ENCODE measurements around the gene PRSS23. TPM values are rescaled to one million over a fixed set of nuclear protein-coding genes. Genes with fewer than 3 reads are reported as not detected.

The PRSS23 gene
- polyA plus RNA-seq, 1 donor, result 23.2 TPM

GRCh38 chr11:86801364-86801763 lies 1.0 kb downstream of the PRSS23 start:
- no peaks in the 10 kb centered on the region for H3K9me3 ChIP-seq (ENCODE audit: control insufficient read depth, low read depth, low read length)
- H3K27ac ChIP-seq (ENCODE audit: low read length), result no peak overlapping the region
- DNase-seq, result no peak
- H3K27me3 ChIP-seq (ENCODE audit: control insufficient read depth, insufficient read depth, low read length), result no peaks in the 10 kb centered on the region
- peaks cover 12% of the 10 kb centered on the region for H3K4me1 ChIP-seq (ENCODE audit: control insufficient read depth, insufficient read depth, low read length)
- H3K4me3 ChIP-seq (ENCODE audit: low read length), result peak overlapping the region; percentile 53
- 80% methylated on average over 1 of the region's 2 CpGs for WGBS (ENCODE audit: insufficient coverage, low lambda C conversion rate)
- no peaks in the 10 kb centered on the region for H3K36me3 ChIP-seq (ENCODE audit: control insufficient read depth, insufficient read depth, low read length)

DNA sequence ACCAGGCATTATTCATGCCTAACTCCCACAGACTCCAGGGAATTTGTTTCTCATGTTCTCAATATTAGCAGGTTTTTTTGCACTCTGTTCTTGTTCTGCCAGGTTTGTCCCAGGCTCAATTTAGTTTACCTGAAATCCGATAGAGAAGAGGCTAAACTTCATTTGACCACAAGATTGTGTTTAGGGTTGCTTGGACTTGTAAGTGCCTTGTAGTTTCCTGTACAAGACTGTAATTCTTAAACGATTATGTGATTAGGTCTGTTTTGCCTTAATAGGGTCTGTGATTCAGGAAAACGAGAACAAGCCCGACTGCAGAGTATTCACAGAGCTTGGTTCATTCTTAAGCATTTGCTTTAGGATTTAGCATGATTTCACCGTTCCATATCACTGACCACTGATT lies 1.8 kb downstream of the PRSS23 start:
- H3K27ac ChIP-seq (ENCODE audit: low read length), result no peak overlapping the region
- H3K36me3 ChIP-seq (ENCODE audit: control insufficient read depth, insufficient read depth, low read length), result no peaks in the 10 kb centered on the region
- WGBS (ENCODE audit: insufficient coverage, low lambda C conversion rate), result no CpG with 5 or more reads among the region's 5 CpGs
- H3K4me3 ChIP-seq (ENCODE audit: low read length), result no peak overlapping the region
- H3K27me3 ChIP-seq (ENCODE audit: control insufficient read depth, insufficient read depth, low read length), result no peaks in the 10 kb centered on the region
- no peaks in the 10 kb centered on the region for H3K9me3 ChIP-seq (ENCODE audit: control insufficient read depth, low read depth, low read length)
- H3K4me1 ChIP-seq (ENCODE audit: control insufficient read depth, insufficient read depth, low read length), result peaks cover 12% of the 10 kb centered on the region
- DNase-seq, result no peak

DNA sequence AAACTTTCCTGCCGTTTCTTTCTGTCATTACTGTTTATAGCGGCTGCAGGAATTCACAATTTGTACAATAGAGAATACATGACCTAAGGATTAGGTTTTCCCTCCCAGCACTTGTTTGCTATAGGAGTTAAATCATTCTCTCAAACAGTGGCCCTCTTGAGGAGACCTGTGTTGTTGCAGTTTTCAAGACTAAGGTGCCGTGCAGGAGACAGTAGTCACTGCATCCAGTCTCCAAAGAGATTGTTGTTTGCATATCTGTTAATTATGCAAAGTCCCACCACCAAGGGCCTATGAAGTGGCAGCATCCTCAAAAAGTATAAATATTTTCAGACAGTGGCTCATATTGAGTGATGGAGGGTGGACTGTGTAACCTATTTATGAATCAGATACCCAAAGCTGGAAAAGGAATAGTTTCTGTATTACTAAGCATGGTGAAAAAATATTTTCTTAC lies 2.3 kb downstream of the PRSS23 start:
- Histone ChIP-seq H3K4me1 (ENCODE audit: control insufficient read depth, insufficient read depth, low read length) (peaks cover 12% of the 10 kb centered on the region), H3K4me3 (ENCODE audit: low read length) (no peak overlapping the region), H3K9me3 (ENCODE audit: control insufficient read depth, low read depth, low read length) (no peaks in the 10 kb centered on the region), H3K27ac (ENCODE audit: low read length) (no peak overlapping the region), H3K36me3 (ENCODE audit: control insufficient read depth, insufficient read depth, low read length) (no peaks in the 10 kb centered on the region), H3K27me3 (ENCODE audit: control insufficient read depth, insufficient read depth, low read length) (no peaks in the 10 kb centered on the region)
- DNase-seq, result peak in 1 of 2 donors; percentile 46
- no CpG with 5 or more reads among the region's 3 CpGs for WGBS (ENCODE audit: insufficient coverage, low lambda C conversion rate)

- DNase-seq, result no peak
- Histone ChIP-seq H3K27ac (ENCODE audit: low read length) (no peak overlapping the region), H3K27me3 (ENCODE audit: control insufficient read depth, insufficient read depth, low read length) (no peaks in the 10 kb centered on the region), H3K4me3 (ENCODE audit: low read length) (no peak overlapping the region), H3K36me3 (ENCODE audit: control insufficient read depth, insufficient read depth, low read length) (no peaks in the 10 kb centered on the region), H3K4me1 (ENCODE audit: control insufficient read depth, insufficient read depth, low read length) (peaks cover 12% of the 10 kb centered on the region), H3K9me3 (ENCODE audit: control insufficient read depth, low read depth, low read length) (peaks cover 5% of the 10 kb centered on the region)
- 100% methylated on average over 1 of the region's 5 CpGs for WGBS (ENCODE audit: insufficient coverage, low lambda C conversion rate)
Measured at GRCh38 chr11:86803136-86804045, 3.0 kb downstream of the PRSS23 start.

DNA sequence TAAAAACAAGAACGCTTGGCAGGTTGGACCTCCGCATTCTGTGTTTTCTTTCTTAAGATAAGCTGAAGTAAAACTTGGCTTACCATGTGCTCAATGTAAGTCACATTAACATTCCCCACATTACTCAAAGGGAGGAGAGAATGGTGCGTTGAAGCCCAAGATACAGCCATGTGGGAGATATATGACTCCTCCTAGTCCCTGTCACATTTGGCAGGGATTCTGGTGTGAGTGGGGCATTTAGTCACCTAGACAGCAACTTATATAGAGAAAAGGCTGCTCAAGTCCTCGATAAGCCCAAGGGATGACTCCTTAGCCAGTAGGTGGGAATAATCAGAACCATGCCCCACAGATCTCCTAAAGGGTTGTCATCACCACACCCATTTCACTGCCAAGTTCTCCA lies 4.6 kb downstream of the PRSS23 start:
- Histone ChIP-seq H3K4me3 (ENCODE audit: low read length) (no peak overlapping the region), H3K9me3 (ENCODE audit: control insufficient read depth, low read depth, low read length) (peaks cover 5% of the 10 kb centered on the region), H3K27me3 (ENCODE audit: control insufficient read depth, insufficient read depth, low read length) (no peaks in the 10 kb centered on the region), H3K36me3 (ENCODE audit: control insufficient read depth, insufficient read depth, low read length) (no peaks in the 10 kb centered on the region), H3K27ac (ENCODE audit: low read length) (no peak overlapping the region), H3K4me1 (ENCODE audit: control insufficient read depth, insufficient read depth, low read length) (peaks cover 7% of the 10 kb centered on the region)
- 100% methylated on average over 1 of the region's 4 CpGs for WGBS (ENCODE audit: insufficient coverage, low lambda C conversion rate)
- no peak for DNase-seq

GRCh38 chr11:86805873-86806310 lies 5.5 kb downstream of the PRSS23 start:
- no peak overlapping the region for H3K4me3 ChIP-seq (ENCODE audit: low read length)
- no peaks in the 10 kb centered on the region for H3K36me3 ChIP-seq (ENCODE audit: control insufficient read depth, insufficient read depth, low read length)
- H3K27me3 ChIP-seq (ENCODE audit: control insufficient read depth, insufficient read depth, low read length), result no peaks in the 10 kb centered on the region
- H3K4me1 ChIP-seq (ENCODE audit: control insufficient read depth, insufficient read depth, low read length), result peaks cover 7% of the 10 kb centered on the region
- WGBS (ENCODE audit: insufficient coverage, low lambda C conversion rate), result no CpG with 5 or more reads among the region's 2 CpGs
- H3K27ac ChIP-seq (ENCODE audit: low read length), result no peak overlapping the region
- peaks cover 5% of the 10 kb centered on the region for H3K9me3 ChIP-seq (ENCODE audit: control insufficient read depth, low read depth, low read length)
- no peak for DNase-seq

DNA sequence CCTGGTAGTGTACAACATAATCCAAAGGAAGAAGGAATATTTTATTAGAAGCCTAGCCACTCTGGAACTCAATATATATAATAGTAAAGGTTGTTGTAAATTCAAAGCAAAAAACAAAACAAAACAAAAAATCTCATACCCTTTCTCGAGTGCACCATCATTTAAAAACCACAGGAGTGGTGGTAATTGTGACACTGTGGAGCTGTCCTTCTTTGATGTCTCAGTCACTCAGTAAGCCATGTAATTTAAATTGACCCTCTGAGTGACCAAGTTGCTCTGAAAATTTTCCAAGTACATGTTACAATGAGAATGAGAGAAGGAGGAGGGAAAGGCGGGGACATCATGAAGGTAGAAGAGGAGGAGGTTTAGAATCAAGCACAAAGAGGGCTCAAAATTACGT lies 6.6 kb downstream of the PRSS23 start:
- no peak for DNase-seq
- 80% methylated on average over 1 of the region's 3 CpGs for WGBS (ENCODE audit: insufficient coverage, low lambda C conversion rate)
- no peaks in the 10 kb centered on the region for H3K36me3 ChIP-seq (ENCODE audit: control insufficient read depth, insufficient read depth, low read length)
- H3K27ac ChIP-seq (ENCODE audit: low read length), result no peak overlapping the region
- no peak overlapping the region for H3K4me3 ChIP-seq (ENCODE audit: low read length)
- peaks cover 5% of the 10 kb centered on the region for H3K9me3 ChIP-seq (ENCODE audit: control insufficient read depth, low read depth, low read length)
- H3K4me1 ChIP-seq (ENCODE audit: control insufficient read depth, insufficient read depth, low read length), result peaks cover 2% of the 10 kb centered on the region
- no peaks in the 10 kb centered on the region for H3K27me3 ChIP-seq (ENCODE audit: control insufficient read depth, insufficient read depth, low read length)

DNA sequence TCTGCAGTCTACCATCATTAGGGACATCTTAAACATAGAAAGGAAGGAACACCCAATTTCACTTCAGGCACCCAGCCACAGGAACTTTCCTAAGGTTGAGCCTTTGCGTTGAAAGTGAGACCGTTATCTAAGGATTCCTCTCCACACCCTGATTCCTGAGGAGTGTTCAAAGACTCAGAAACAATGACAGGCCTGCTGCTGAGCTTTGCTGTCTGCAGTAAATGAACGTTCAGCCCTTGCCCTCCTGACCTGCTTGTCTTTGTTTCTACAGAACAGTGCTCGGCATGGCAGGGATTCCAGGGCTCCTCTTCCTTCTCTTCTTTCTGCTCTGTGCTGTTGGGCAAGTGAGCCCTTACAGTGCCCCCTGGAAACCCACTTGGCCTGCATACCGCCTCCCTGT lies 7.0 kb downstream of the PRSS23 start:
- Histone ChIP-seq H3K27me3 (ENCODE audit: control insufficient read depth, insufficient read depth, low read length) (no peaks in the 10 kb centered on the region), H3K9me3 (ENCODE audit: control insufficient read depth, low read depth, low read length) (peaks cover 5% of the 10 kb centered on the region), H3K36me3 (ENCODE audit: control insufficient read depth, insufficient read depth, low read length) (no peaks in the 10 kb centered on the region), H3K27ac (ENCODE audit: low read length) (no peak overlapping the region), H3K4me3 (ENCODE audit: low read length) (no peak overlapping the region), H3K4me1 (ENCODE audit: control insufficient read depth, insufficient read depth, low read length) (peaks cover 2% of the 10 kb centered on the region)
- WGBS (ENCODE audit: insufficient coverage, low lambda C conversion rate), result 80% methylated on average over 1 of the region's 5 CpGs
- DNase-seq, result peak in 1 of 2 donors; percentile 29

- peaks cover 5% of the 10 kb centered on the region for H3K9me3 ChIP-seq (ENCODE audit: control insufficient read depth, low read depth, low read length)
- no peak overlapping the region for H3K4me3 ChIP-seq (ENCODE audit: low read length)
- no peaks in the 10 kb centered on the region for H3K36me3 ChIP-seq (ENCODE audit: control insufficient read depth, insufficient read depth, low read length)
- no peaks in the 10 kb centered on the region for H3K27me3 ChIP-seq (ENCODE audit: control insufficient read depth, insufficient read depth, low read length)
- DNase-seq, result no peak
- H3K27ac ChIP-seq (ENCODE audit: low read length), result no peak overlapping the region
- peaks cover 2% of the 10 kb centered on the region for H3K4me1 ChIP-seq (ENCODE audit: control insufficient read depth, insufficient read depth, low read length)
Measured at GRCh38 chr11:86809561-86809960, 9.2 kb downstream of the PRSS23 start.

DNA sequence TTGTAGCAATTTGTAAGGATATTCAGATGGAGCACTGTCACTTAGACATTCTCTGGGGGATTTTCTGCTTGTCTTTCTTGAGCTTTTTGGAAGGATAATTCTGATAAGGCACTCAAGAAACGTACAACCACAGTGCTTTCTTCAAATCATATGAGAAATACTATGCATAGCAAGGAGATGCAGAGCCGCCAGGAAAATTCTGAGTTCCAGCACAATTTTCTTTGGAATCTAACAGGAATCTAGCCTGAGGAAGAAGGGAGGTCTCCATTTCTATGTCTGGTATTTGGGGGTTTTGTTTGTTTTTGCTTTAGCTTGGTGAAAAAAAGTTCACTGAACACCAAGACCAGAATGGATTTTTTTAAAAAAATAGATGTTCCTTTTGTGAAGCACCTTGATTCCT lies 9.9 kb downstream of the PRSS23 start:
- Histone ChIP-seq H3K9me3 (ENCODE audit: control insufficient read depth, low read depth, low read length) (peaks cover 5% of the 10 kb centered on the region), H3K27ac (ENCODE audit: low read length) (no peak overlapping the region), H3K4me1 (ENCODE audit: control insufficient read depth, insufficient read depth, low read length) (peaks cover 2% of the 10 kb centered on the region), H3K4me3 (ENCODE audit: low read length) (no peak overlapping the region), H3K36me3 (ENCODE audit: control insufficient read depth, insufficient read depth, low read length) (no peaks in the 10 kb centered on the region), H3K27me3 (ENCODE audit: control insufficient read depth, insufficient read depth, low read length) (no peaks in the 10 kb centered on the region)
- DNase-seq, result no peak
- WGBS (ENCODE audit: insufficient coverage, low lambda C conversion rate), result no CpG with 5 or more reads among the region's 2 CpGs
